Kidney epithelial cell (primary cell): ENCODE measurements around the gene DLGAP1. TPM values are rescaled to one million over a fixed set of nuclear protein-coding genes. Genes with fewer than 3 reads are reported as not detected.

Source experiments
- DNase-seq: peaks from one replicate; pipeline ENCODE4 v3.0.0-alpha.2; 2010; ENCODE audit warnings: low read depth
- H3K27me3 ChIP-seq: 2 replicates; pipeline ENCODE4 v1.6.0; 2011; ENCODE audit warnings: low read length; ENCODE audit not compliant: control insufficient read depth, insufficient read depth
- H3K36me3 ChIP-seq: 2 replicates; pipeline ENCODE4 v1.5.1; 2011; ENCODE audit warnings: low read length; ENCODE audit not compliant: control insufficient read depth, insufficient read depth
- H3K4me3 ChIP-seq: 2 replicates; pipeline ENCODE4 v1.5.1; 2011; ENCODE audit warnings: low read depth, mild to moderate bottlenecking, control low read depth, low read length
- CTCF ChIP-seq: IDR thresholded peaks from 2 replicates; pipeline ENCODE4 v1.5.1; 2011; ENCODE audit warnings: mild to moderate bottlenecking, moderate library complexity, low read length, control low read depth, inconsistent platforms; ENCODE audit not compliant: insufficient read depth, poor library complexity, severe bottlenecking
- total RNA-seq: library from RNA; depleted of rRNA; stranded (reverse); fragments of >200 nt; gene quantifications from 2 replicates; pipeline ENCODE4 v1.2.3, GENCODE V29; 2015

Gene DLGAP1
- total RNA-seq, 1 donor from 2014 or later, result 2.6 TPM

DNA sequence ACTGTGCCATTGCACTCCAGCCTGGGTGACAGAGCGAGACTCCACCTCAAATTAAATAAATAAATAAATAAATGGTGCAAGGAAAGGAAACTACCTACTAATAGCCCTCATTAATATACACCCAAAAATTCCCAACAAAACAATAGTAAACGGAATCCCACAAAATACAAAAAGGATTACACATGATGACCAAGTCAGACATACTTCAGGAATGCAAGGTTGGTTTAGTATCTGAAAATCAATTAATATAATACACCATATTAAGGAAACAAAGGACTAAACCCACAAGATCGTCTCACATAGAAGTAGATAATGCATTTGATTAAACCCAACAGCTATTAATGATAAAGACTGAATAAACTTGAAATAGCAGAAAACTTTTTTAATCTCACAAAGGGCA is 697.7 kb downstream of the DLGAP1 start:
- no peak for DNase-seq
- no peak for TF ChIP-seq CTCF
- H3K36me3 ChIP-seq, result no peaks in the 10 kb centered on the region
- H3K4me3 ChIP-seq, result no peak overlapping the region
- no peaks in the 10 kb centered on the region for H3K27me3 ChIP-seq

DNA sequence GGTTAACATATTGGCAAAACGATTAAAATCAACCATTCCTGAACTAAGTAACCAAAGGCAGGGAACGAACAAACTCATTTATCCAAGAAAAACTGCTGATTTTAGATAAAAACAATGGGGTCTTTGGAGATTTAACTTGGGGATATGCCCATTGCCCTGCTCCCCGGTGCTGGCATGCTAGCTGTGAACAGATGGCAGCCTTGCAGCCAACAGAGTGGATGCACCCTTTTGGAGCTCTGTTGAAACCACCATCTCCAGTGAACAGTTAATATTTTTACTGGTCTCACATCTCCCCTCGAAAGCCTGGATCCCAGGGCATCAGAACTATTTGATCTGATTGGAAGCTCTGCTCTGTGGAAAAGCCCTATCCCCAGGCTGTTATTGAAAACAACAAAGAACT is 702.0 kb downstream of the DLGAP1 start:
- no peak for TF ChIP-seq CTCF
- no peak for DNase-seq
- Histone ChIP-seq H3K27me3 (no peaks in the 10 kb centered on the region), H3K4me3 (no peak overlapping the region), H3K36me3 (no peaks in the 10 kb centered on the region)

DNA sequence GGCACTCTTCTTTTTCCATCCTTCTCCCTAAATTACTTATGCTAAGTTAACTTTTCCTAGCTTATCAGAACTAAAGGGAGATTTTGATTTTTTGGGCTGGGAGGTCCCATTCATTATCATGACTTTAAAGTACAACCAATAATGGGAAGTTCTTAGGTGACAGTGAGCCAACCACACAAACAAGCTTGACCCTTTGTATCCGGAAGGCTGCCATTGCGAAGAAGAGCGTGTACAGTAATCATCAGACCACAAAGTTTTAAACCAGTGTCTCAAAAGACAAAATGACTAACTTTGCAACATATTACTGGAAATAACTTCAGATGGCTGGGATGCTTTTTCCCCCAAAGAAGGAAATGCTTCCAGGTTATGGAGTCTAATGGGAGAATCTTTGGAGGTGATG is 707.0 kb downstream of the DLGAP1 start:
- DNase-seq, result no peak
- Histone ChIP-seq H3K27me3 (no peaks in the 10 kb centered on the region), H3K4me3 (no peak overlapping the region), H3K36me3 (no peaks in the 10 kb centered on the region)
- no peak for TF ChIP-seq CTCF

DNA sequence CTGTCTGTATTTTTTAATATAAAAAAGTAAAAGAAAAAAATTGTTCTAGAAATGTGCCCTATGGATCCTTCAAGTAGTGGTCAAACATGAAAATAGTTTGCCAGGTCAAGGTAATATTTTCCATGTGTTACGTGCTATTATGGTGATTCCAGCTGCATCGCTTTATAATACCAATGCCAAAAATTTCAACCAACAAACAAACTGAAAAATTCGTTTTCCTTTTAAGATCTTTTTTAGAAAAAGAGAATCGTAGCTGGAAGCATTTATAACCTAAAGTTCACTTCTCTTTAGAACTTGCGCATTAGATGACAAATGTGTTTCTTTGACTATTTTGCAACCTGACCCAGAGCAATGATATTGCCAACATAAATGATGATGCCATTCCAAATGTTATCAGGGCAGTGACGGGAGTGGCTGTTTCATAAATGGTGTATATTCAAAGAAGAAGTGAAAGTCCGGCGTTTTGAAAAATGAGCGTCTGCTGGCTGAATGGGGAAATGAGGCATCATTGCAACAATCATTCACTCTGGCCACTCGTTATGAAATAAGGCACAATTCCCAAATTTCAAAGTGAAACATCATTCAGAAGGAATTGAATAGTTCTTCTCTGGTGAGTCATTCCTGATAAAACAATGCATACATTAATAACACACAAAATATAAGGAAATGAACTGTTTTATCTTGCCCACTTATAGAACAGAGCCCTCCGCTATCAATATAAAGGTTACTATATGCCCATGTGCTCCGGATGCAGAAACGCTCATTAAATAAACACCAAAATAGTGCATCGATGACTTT is 707.7 kb downstream of the DLGAP1 start:
- no peak for DNase-seq
- no peak for TF ChIP-seq CTCF

GRCh38 chr18:3742541-3742940 is 712.6 kb downstream of the DLGAP1 start:
- TF ChIP-seq CTCF, result no peak
- Histone ChIP-seq H3K4me3 (no peak overlapping the region), H3K36me3 (no peaks in the 10 kb centered on the region), H3K27me3 (no peaks in the 10 kb centered on the region)
- DNase-seq, result no peak

More for the DNA sequence above, 707.7 kb downstream of the DLGAP1 start:
- Histone ChIP-seq H3K27me3 (no peaks in the 10 kb centered on the region), H3K4me3 (no peak overlapping the region), H3K36me3 (no peaks in the 10 kb centered on the region)

DNA sequence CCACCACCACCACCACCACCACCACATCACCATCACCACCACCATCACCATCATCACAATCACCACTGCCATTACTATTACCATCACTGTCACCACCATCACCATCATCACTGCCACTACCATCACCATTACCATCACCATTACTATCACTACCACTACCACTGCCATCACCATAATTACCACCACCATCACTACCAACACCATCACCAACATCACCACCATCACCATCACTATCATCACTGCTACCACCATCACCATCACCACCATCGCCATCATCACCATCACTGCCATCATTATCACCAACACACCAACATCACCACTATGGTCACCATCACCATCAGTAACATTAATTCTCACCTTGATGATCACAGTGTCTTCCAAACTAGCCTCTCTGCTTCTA is 713.8 kb downstream of the DLGAP1 start:
- no peak for DNase-seq
- Histone ChIP-seq H3K27me3 (no peaks in the 10 kb centered on the region), H3K36me3 (no peaks in the 10 kb centered on the region), H3K4me3 (no peak overlapping the region)
- TF ChIP-seq CTCF, result no peak
